ENCODE measurements around the gene MTCH1. TPM values are rescaled to one million over a fixed set of nuclear protein-coding genes. Genes with fewer than 3 reads are reported as not detected.

The MTCH1 gene
- total and polyA plus RNA-seq, 9 of the 15 experiments (the other 6 are each of a cell fraction or from before 2014, with no cell fraction given): 7.9 to 161 (median 118) TPM

DNA sequence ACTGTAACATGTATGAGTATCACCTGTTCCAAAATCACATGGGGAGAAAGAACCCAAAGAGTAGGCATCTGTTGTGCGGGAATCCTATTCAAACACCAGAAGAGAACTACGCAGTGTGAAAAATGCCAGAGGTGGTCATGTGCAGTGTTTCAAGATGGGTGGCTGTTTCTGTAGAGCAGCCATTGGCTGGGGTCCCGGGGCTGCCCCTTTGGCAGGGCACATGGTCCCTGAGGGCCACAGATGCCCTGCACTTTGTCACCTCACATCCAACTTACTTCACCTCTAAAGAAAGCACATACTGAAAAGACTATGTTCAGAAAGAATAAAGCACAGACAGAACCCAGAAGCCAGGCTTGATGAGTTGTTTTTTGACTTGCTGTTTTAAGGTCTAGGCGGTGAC lies 12.3 kb downstream of the MTCH1 start (continued):
- TF ChIP-seq, protein P1, sequence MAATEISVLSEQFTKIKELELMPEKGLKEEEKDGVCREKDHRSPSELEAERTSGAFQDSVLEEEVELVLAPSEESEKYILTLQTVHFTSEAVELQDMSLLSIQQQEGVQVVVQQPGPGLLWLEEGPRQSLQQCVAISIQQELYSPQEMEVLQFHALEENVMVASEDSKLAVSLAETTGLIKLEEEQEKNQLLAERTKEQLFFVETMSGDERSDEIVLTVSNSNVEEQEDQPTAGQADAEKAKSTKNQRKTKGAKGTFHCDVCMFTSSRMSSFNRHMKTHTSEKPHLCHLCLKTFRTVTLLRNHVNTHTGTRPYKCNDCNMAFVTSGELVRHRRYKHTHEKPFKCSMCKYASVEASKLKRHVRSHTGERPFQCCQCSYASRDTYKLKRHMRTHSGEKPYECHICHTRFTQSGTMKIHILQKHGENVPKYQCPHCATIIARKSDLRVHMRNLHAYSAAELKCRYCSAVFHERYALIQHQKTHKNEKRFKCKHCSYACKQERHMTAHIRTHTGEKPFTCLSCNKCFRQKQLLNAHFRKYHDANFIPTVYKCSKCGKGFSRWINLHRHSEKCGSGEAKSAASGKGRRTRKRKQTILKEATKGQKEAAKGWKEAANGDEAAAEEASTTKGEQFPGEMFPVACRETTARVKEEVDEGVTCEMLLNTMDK (IDR thresholded peaks at IDR 0.05; ENCODE audit: borderline replicate concordance, insufficient read depth, low read depth, low read length, poor library complexity, severe bottlenecking): no peak
- TF ChIP-seq BMI1 (IDR thresholded peaks at IDR 0.05; ENCODE audit: low read length) (no peak), TBP (optimal IDR thresholded peaks at IDR 0.05; ENCODE audit: low read depth, low read length) (no peak), POLR2H (tag; IDR thresholded peaks at IDR 0.05; ENCODE audit: low read depth) (no peak), ARHGAP35 (IDR thresholded peaks at IDR 0.05; ENCODE audit: partially characterized antibody) (no peak), STAT5B (CRISPR knock-in tag; IDR thresholded peaks at IDR 0.05) (no peak)
- TF ChIP-seq, protein P2, sequence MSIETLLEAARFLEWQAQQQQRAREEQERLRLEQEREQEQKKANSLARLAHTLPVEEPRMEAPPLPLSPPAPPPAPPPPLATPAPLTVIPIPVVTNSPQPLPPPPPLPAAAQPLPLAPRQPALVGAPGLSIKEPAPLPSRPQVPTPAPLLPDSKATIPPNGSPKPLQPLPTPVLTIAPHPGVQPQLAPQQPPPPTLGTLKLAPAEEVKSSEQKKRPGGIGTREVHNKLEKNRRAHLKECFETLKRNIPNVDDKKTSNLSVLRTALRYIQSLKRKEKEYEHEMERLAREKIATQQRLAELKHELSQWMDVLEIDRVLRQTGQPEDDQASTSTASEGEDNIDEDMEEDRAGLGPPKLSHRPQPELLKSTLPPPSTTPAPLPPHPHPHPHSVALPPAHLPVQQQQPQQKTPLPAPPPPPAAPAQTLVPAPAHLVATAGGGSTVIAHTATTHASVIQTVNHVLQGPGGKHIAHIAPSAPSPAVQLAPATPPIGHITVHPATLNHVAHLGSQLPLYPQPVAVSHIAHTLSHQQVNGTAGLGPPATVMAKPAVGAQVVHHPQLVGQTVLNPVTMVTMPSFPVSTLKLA (conservative IDR thresholded peaks at IDR 0.05): no peak

GRCh38 chr6:36973190-36973589 lies 12.8 kb downstream of the MTCH1 start:
- peaks cover 100% of the 10 kb centered on the region for H3K36me3 ChIP-seq (ENCODE audit: control insufficient read depth, insufficient read depth, low read length)
- WGBS (ENCODE audit: insufficient coverage, low coverage, missing lambda C conversion rate): 89% methylated on average over 1 of the region's 1 CpG
- peaks cover under 1% of the 10 kb centered on the region for H3K9me1 ChIP-seq (ENCODE audit: control insufficient read depth, insufficient read depth, low read length)
- H3K4me1 ChIP-seq (replicated peaks in 1 of 2; ENCODE audit: control insufficient read depth in 2 of 2, insufficient read depth in 2 of 2, low read length in 2 of 2): peaks cover 2 to 7% of the 10 kb centered on the region in 2 experiments; a peak in 4 of 5 replicates
- intact Hi-C loops (cut with micrococcal nuclease): no loop called here
- CTCF ChIA-PET (ENCODE audit: low intra/inter-chr PET ratio): no interaction called here
- H3K4me2 ChIP-seq (ENCODE audit: insufficient read depth, low read length): no peak overlapping the region
- no TSS peak for BruUV-seq (replicated peaks)
- H3K27ac ChIP-seq (ENCODE audit: extremely low read depth, low read depth, low read length): no peak overlapping the region
- H3K9ac ChIP-seq (ENCODE audit: insufficient read depth in 1 of 2, low read depth in 2 of 2, low read length in 2 of 2): no peak overlapping the region
- ATAC-seq (no peak), DNase-seq (ENCODE audit: extremely low read depth in 1 of 4, low spot score in 3 of 4) (no peak), FAIRE-seq (no peak)
- no peak overlapping the region for H3K4me3 ChIP-seq
- H4K20me1 ChIP-seq (replicated peaks; ENCODE audit: control insufficient read depth, insufficient read depth, low read length): peaks cover 11% of the 10 kb centered on the region; the same call in 1 of the 2 replicates
- in situ Hi-C loops (cut with MboI): no loop called here
- no peaks in the 10 kb centered on the region for H3K27me3 ChIP-seq (ENCODE audit: control insufficient read depth in 2 of 2, insufficient read depth in 2 of 2, low read length in 2 of 2)
- POLR2A ChIA-PET: no interaction called here
- no peaks in the 10 kb centered on the region for H3K9me3 ChIP-seq (replicated peaks; ENCODE audit: control insufficient read depth, insufficient read depth, low read depth, low read length)
- H2AFZ ChIP-seq (ENCODE audit: low read depth, low read length): no peak overlapping the region
- no peaks in the 10 kb centered on the region for H3K79me2 ChIP-seq (ENCODE audit: control insufficient read depth, insufficient read depth, low read length)
- TF ChIP-seq, protein P3, sequence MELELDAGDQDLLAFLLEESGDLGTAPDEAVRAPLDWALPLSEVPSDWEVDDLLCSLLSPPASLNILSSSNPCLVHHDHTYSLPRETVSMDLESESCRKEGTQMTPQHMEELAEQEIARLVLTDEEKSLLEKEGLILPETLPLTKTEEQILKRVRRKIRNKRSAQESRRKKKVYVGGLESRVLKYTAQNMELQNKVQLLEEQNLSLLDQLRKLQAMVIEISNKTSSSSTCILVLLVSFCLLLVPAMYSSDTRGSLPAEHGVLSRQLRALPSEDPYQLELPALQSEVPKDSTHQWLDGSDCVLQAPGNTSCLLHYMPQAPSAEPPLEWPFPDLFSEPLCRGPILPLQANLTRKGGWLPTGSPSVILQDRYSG (tag; conservative IDR thresholded peaks at IDR 0.05; ENCODE audit: low read depth): no peak
- TF ChIP-seq HDAC3 (IDR thresholded peaks at IDR 0.05; ENCODE audit: borderline replicate concordance, partially characterized antibody): no peak
- TF ChIP-seq HDGF (IDR thresholded peaks at IDR 0.05): no peak
- TF ChIP-seq SIX5 (IDR thresholded peaks at IDR 0.05; ENCODE audit: borderline replicate concordance in 1 of 2, insufficient read depth in 1 of 2, low read depth in 1 of 2, low read length in 2 of 2): no peak
- no peak for TF ChIP-seq TCF7L2 (IDR thresholded peaks at IDR 0.05; ENCODE audit: low read depth, low read length)
- TF ChIP-seq NEUROD1 (IDR thresholded peaks at IDR 0.05; ENCODE audit: borderline replicate concordance, low read depth, low read length, partially characterized antibody): no peak
- no peak for TF ChIP-seq NFIX (CRISPR knock-in tag; IDR thresholded peaks at IDR 0.05; ENCODE audit: low read depth)
- no peak for TF ChIP-seq ZBTB5 (IDR thresholded peaks at IDR 0.05)
